ENCODE data around the gene GRM8.

GRM8 gene

DNA sequence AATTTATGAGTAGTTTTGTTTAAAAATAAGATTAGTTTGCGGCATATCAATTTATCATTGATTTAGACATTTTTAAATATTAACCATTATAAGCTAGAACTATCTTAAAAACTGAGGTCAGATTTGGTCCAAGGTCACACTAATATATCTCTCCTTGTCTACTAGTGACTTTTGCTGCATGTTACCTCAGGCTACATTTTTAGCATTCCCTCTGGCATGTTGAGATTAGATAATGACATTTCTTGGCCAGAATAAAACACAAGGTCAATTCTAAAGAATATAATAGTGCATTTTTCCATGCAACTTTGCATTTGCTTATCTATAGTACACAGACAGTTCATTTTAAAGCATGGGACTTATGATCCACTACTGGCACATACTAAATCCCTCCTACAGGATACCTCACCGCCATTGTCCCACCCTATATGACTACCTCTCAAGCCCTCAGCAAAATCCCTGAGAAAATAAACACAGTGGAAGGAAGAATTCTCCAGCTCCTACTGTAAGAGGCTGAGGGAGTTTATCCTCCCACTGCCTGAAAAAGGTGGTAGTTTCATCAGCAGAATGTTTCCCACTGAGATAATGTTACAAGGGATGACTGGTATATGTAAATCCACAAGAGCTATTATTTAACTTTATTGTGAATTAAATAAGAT, 816.4 kb downstream of the GRM8 start:
- DNase-seq (ENCODE audit: low read depth): no peak
- no peak for TF ChIP-seq CTCF (conservative IDR thresholded peaks at IDR 0.05; ENCODE audit: control insufficient read depth, insufficient read depth, low read depth, low read length)
- H3K4me3 ChIP-seq (ENCODE audit: control insufficient read depth, low read depth, low read length): no peak overlapping the region

GRCh38 chr7:126426652-126427051, 826.1 kb downstream of the GRM8 start:
- no peak for TF ChIP-seq CTCF (conservative IDR thresholded peaks at IDR 0.05; ENCODE audit: control insufficient read depth, insufficient read depth, low read depth, low read length)
- no peak overlapping the region for H3K4me3 ChIP-seq (ENCODE audit: control insufficient read depth, low read depth, low read length)
- no peak for DNase-seq (ENCODE audit: low read depth)

- DNase-seq (ENCODE audit: low read depth): no peak
- no peak for TF ChIP-seq CTCF (conservative IDR thresholded peaks at IDR 0.05; ENCODE audit: control insufficient read depth, insufficient read depth, low read depth, low read length)
- no peak overlapping the region for H3K4me3 ChIP-seq (ENCODE audit: control insufficient read depth, low read depth, low read length)
Measured at GRCh38 chr7:126424985-126425384, 827.8 kb downstream of the GRM8 start.

DNA sequence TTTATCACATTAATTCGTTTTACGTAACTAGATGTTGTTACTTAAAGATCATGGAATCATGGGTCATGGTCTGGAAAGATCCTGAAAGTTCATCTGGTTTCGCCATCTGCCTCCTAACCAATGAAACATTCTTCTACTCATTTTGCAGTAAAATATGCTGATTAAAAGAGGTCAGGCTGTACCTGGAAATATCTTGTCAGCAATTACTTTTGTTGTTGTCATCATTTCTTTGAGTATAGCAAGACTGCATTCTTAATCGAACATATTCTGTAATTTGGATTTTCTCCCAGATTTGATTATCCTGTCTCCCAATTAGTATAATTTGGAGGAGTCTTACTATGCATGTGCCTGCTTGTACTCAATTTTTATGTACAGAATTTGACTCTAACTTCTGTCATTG, 833.7 kb downstream of the GRM8 start:
- no peak for TF ChIP-seq CTCF (conservative IDR thresholded peaks at IDR 0.05; ENCODE audit: control insufficient read depth, insufficient read depth, low read depth, low read length)
- H3K4me3 ChIP-seq (ENCODE audit: control insufficient read depth, low read depth, low read length): no peak overlapping the region
- no peak for DNase-seq (ENCODE audit: low read depth)

DNA sequence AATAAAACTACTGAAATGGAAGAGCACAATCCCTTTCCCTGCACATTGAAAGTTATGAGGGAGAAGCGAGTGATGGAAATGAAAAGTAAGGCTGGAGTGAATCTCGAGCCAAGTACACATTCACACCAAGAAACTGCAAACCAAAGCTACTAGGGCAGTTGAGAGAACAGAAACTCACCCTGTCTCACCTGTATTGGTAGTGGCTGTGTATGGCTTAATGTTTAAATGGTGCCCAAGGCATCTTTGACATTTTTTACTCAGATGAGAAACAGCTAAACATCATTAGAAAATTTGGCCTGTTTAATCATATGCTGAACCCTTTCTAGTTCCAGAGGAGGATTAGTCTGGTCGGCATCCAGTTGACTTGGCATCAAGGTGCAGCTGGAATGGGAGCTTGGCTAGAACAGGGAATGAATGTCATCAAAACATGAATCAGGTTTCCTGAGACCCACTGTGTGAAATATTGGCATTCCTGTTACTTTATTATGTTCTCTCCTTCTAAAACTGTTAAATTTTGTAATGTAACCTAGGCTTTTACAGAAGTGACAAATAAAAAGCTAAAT, 840.8 kb downstream of the GRM8 start:
- no peak for DNase-seq (ENCODE audit: low read depth)
- H3K4me3 ChIP-seq (ENCODE audit: control insufficient read depth, low read depth, low read length): no peak overlapping the region
- no peak for TF ChIP-seq CTCF (conservative IDR thresholded peaks at IDR 0.05; ENCODE audit: control insufficient read depth, insufficient read depth, low read depth, low read length)

- no peak overlapping the region for H3K4me3 ChIP-seq (ENCODE audit: control insufficient read depth, low read depth, low read length)
- no peak for TF ChIP-seq CTCF (conservative IDR thresholded peaks at IDR 0.05; ENCODE audit: control insufficient read depth, insufficient read depth, low read depth, low read length)
- no peak for DNase-seq (ENCODE audit: low read depth)
Measured at GRCh38 chr7:126411032-126411820, 841.5 kb downstream of the GRM8 start.
